NT2/D1 (cell line): Measurements from ENCODE around the gene ARHGAP28.

Experiments used
- DNase-seq: peaks from one replicate; pipeline ENCODE4 v3.0.0-alpha.2; 2011; ENCODE audit warnings: low read depth, low spot score
- H3K27me3 ChIP-seq: 2 replicates; pipeline ENCODE4 v1.6.0; 2011; ENCODE audit warnings: mild to moderate bottlenecking; ENCODE audit not compliant: insufficient read length, insufficient read depth
- H3K36me3 ChIP-seq: 2 replicates; pipeline ENCODE4 v1.6.1; 2011; ENCODE audit warnings: mild to moderate bottlenecking, low read length, mixed read lengths; ENCODE audit not compliant: insufficient read depth, insufficient read length
- H3K4me1 ChIP-seq: 2 replicates; pipeline ENCODE4 v1.5.1; 2011; ENCODE audit not compliant: insufficient read depth, insufficient read length
- H3K4me3 ChIP-seq: 2 replicates; pipeline ENCODE4 v1.5.1; 2011; ENCODE audit warnings: low read depth; ENCODE audit not compliant: insufficient read length
- H3K9ac ChIP-seq: 2 replicates; pipeline ENCODE4 v1.6.0; 2011; ENCODE audit warnings: low read depth; ENCODE audit not compliant: insufficient read length
- H3K9me3 ChIP-seq: 2 replicates; pipeline ENCODE4 v1.5.1; 2011; ENCODE audit warnings: mild to moderate bottlenecking, low read length; ENCODE audit not compliant: insufficient read depth
- SUZ12 ChIP-seq: IDR thresholded peaks from 2 replicates; pipeline ENCODE4 v1.6.1; 2011; ENCODE audit not compliant: insufficient read length, insufficient read depth; ENCODE audit errors: extremely low read depth
- YY1 ChIP-seq: IDR thresholded peaks from 2 replicates; pipeline ENCODE4 v1.6.1; 2011; ENCODE audit not compliant: insufficient read length, insufficient read depth
- ZNF274 ChIP-seq: IDR thresholded peaks from 2 replicates; pipeline ENCODE4 v1.6.1; 2011; ENCODE audit warnings: mild to moderate bottlenecking, low read depth, low read length

Gene ARHGAP28

DNA sequence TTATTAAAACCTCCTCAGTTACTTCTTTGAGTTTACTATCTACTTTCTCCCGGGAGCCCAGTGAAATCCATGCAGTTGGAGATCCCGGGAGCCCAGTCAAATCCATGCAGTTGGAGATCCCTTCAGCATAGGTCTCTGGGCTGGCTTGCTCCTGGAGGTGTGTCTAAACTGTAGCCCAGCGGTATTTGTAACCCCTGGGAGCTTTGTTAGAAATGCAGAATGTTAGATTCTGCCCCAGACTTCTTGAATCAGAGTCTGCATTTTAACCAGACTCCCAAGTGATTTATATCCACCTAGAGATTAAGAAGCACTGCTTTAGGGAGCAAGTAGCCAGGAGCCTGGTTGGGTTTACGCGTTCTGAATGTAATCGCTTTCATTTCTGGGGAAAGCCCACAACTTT is 54.5 kb downstream of the ARHGAP28 start:
- Histone ChIP-seq H3K4me1 (no peaks in the 10 kb centered on the region), H3K36me3 (no peaks in the 10 kb centered on the region), H3K9ac (no peak overlapping the region), H3K27me3 (no peaks in the 10 kb centered on the region), H3K9me3 (no peaks in the 10 kb centered on the region; the same call in 1 of the 2 replicates), H3K4me3 (no peak overlapping the region)
- TF ChIP-seq SUZ12 (no peak), ZNF274 (no peak), YY1 (no peak)
- DNase-seq: no peak

DNA sequence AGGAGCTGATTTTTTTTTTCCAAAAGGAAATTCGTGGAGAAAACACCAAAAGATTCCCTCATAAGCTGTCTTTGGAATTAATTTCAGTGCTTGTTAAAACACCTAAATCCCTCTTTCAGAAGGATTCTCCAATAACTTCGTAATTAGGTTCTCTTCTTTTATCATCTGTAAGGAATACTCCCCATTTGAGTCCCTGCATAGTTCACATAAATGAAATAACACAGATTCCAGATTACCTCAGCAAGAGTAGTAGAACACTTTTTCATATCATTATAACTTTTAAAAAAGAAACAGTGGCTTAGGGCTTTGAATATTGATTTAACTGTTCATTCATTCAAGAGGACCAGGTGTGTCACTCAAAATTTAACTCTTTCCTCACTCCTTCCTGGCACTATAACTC is 55.5 kb downstream of the ARHGAP28 start:
- Histone ChIP-seq H3K27me3 (no peaks in the 10 kb centered on the region), H3K9me3 (no peaks in the 10 kb centered on the region; the same call in 1 of the 2 replicates), H3K4me1 (no peaks in the 10 kb centered on the region), H3K36me3 (no peaks in the 10 kb centered on the region), H3K4me3 (no peak overlapping the region), H3K9ac (no peak overlapping the region)
- DNase-seq: no peak
- TF ChIP-seq ZNF274 (no peak), SUZ12 (no peak), YY1 (no peak)

DNA sequence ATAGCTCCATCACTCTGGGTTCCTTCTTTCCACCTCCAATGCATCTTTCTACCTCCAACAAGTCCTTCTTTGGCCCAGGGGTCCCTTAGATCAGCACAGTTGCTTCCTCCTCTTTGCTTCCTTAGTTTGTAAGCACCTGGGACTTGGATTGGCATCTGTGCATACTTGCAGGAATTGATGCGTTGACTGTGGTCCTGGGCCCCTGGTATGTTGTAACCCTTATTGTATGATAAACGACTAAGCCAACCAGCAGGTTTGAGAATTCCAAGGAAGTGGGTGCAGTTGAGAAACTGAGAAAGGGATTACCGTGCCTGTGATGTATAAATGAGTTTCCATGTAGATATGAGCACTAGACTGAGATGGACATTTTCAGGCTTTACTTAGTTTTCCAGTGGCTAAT is 55.9 kb downstream of the ARHGAP28 start:
- Histone ChIP-seq H3K4me3 (no peak overlapping the region), H3K9ac (no peak overlapping the region), H3K9me3 (no peaks in the 10 kb centered on the region; the same call in 1 of the 2 replicates), H3K4me1 (no peaks in the 10 kb centered on the region), H3K27me3 (no peaks in the 10 kb centered on the region), H3K36me3 (no peaks in the 10 kb centered on the region)
- no peak for DNase-seq
- TF ChIP-seq SUZ12 (no peak), ZNF274 (no peak), YY1 (no peak)

DNA sequence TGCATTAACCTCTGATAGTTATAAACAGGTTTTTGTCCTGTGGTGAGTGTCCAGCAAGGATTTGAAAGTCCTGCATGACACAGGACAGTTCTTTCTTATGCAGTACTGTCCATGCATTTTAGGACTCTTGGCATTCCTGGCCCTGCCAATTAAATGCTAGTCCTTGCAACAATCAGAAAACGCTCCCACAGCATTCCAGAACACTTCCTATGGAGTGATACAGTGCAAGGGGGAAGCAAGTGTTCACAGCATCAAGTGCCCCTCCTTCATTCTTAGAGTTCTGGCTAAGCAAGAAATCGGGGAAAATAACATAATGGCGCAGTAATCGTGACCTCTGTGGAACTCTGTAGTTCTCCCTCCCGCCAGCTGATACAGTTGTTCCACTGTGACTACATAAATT is 62.9 kb downstream of the ARHGAP28 start:
- TF ChIP-seq YY1 (no peak), SUZ12 (no peak)
- Histone ChIP-seq H3K9ac (no peak overlapping the region), H3K4me1 (no peaks in the 10 kb centered on the region)

DNA sequence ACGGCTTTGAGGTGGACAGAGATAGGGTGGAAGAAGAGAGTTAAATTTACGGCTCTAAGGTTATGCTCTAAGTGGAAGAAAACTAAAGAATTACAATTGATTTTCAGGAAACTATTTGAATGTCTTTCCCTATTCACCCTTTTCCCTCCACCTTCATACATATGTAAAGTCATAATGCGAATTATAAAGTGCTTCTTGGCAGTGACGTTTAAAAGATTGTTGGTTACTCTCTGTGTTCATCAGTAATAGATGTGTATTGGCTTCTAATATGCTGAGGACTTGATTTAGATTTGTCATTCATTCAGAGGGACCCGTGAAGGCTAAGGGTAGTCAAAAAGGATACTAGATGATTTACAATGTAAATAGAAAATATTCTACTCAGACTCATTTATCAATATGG is 63.9 kb downstream of the ARHGAP28 start:
- no peaks in the 10 kb centered on the region for H3K36me3 ChIP-seq
- no peaks in the 10 kb centered on the region for H3K27me3 ChIP-seq
- DNase-seq: no peak
- no peak overlapping the region for H3K4me3 ChIP-seq
- TF ChIP-seq SUZ12 (no peak), YY1 (no peak)
- H3K4me1 ChIP-seq: no peaks in the 10 kb centered on the region
- H3K9ac ChIP-seq: no peak overlapping the region
- no peaks in the 10 kb centered on the region for H3K9me3 ChIP-seq

More for the DNA sequence above, 62.9 kb downstream of the ARHGAP28 start:
- Histone ChIP-seq H3K9me3 (no peaks in the 10 kb centered on the region; the same call in 1 of the 2 replicates), H3K36me3 (no peaks in the 10 kb centered on the region), H3K4me3 (no peak overlapping the region), H3K27me3 (no peaks in the 10 kb centered on the region)
- DNase-seq: no peak

DNA sequence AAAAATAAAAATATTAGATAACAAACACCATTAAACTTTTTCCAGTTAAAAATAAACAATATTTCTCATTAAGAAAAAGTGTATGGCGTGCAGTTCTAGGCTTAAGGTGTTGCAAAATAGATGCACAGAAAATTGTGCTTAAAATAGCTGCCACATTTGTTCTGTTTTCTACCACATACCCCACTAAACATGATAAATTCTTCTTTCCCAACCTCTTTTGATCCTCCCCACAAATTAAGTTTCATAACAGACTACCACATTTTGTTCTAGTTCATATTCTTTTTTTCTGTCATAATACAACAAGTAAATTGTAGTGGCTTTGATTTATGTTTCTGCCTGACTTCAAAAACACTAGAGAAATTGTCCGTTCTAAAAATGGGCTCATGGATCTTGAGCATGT is 64.5 kb downstream of the ARHGAP28 start:
- no peaks in the 10 kb centered on the region for H3K36me3 ChIP-seq
- no peaks in the 10 kb centered on the region for H3K9me3 ChIP-seq
- no peak overlapping the region for H3K9ac ChIP-seq
- DNase-seq: no peak
- TF ChIP-seq YY1 (no peak), SUZ12 (no peak), ZNF274 (no peak)
- no peaks in the 10 kb centered on the region for H3K4me1 ChIP-seq
- no peak overlapping the region for H3K4me3 ChIP-seq
- H3K27me3 ChIP-seq: no peaks in the 10 kb centered on the region

DNA sequence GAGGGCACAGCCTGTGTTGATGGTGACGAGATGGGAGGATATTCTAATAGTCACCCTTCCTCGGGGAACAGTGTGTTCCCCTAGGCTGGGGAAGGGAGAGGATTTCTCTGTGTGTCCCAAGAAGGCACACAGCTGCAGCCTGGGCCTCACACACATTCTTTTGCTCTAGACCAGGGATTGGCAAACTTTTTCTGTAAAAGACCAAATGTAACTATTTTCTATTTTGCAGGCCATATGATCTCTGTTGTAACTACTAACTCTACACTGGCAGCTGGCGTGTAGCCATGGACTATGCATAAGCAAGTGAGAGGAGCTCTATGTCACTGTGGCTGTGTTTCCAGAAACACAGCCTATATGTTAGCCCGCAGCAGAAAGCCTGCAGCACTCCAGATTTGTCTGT is 65.8 kb downstream of the ARHGAP28 start:
- H3K4me1 ChIP-seq: no peaks in the 10 kb centered on the region
- no peak for TF ChIP-seq SUZ12
- no peak for TF ChIP-seq ZNF274
- TF ChIP-seq YY1: no peak
- H3K36me3 ChIP-seq: no peaks in the 10 kb centered on the region
- H3K9ac ChIP-seq: no peak overlapping the region
- no peaks in the 10 kb centered on the region for H3K27me3 ChIP-seq
- no peaks in the 10 kb centered on the region for H3K9me3 ChIP-seq
- no peak overlapping the region for H3K4me3 ChIP-seq
- no peak for DNase-seq

DNA sequence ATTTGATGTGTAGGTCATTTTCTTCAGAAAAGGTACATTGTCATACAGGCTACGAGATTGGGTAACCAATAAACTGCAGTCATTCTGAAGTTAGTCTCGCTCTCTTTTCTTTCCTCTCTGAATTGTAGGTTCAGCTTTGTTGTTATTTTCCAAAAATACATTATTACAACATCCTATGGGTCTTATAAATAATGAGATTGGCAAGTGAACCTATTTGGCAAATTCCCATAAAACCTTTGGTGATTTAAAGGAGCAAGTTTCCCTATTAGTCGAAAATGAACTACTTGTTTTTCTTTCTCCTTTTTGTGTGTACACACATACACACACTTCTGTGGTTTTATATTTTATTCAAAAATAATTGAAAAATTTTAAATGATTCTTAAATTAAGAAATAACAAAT is 67.0 kb downstream of the ARHGAP28 start:
- TF ChIP-seq SUZ12 (no peak), ZNF274 (no peak), YY1 (no peak)
- Histone ChIP-seq H3K4me3 (no peak overlapping the region), H3K4me1 (no peaks in the 10 kb centered on the region), H3K9me3 (no peaks in the 10 kb centered on the region), H3K36me3 (no peaks in the 10 kb centered on the region), H3K27me3 (no peaks in the 10 kb centered on the region), H3K9ac (no peak overlapping the region)
- DNase-seq: no peak
